T1000 (cell line): ENCODE results near the gene GABRB3.

Source experiments
- DNase-seq: peaks from one replicate; lab custom pipeline; 2025; ENCODE audit warnings: mixed read lengths; lab: John Stamatoyannopoulos, UW

Gene GABRB3

DNA sequence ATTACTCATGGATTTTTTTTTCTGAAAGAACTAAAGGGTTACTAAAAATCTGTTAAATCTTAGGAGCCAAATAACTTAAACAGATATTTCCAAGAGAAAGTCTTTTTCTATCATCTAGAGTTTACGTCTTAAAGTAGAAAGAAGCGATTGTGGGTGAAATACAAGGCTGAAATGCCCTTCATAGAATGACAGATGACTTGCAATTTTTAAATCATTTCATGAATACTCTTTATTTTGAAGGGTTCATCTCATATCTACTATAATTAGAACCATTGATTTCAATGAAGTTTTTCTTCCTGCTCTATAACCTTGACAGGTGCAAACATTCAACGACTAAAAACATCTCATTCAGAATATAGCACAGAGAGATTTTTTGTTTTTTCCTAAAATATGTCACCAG, 217.0 kb downstream of the GABRB3 start:
- DNase-seq = no peak

DNA sequence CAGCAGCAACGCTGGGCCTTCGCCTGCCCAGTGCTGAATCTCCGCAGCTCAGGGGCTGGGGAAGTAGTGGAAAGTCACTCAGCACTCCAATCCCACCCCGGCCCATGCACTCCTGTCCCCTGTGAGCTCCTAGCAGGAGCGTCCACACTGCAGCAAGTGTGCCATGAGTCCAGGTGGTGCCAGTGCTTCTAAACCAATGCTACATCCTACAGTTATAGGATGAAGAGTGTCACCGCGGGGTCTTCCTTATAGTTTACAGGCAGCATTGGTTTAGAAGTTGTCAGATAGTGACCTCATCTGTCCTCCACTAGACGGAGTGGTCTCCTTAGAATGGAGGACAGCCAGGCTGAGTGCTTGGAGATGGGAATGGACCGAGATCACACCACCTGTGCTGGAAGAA, 221.4 kb downstream of the GABRB3 start:
- no peak for DNase-seq

DNA sequence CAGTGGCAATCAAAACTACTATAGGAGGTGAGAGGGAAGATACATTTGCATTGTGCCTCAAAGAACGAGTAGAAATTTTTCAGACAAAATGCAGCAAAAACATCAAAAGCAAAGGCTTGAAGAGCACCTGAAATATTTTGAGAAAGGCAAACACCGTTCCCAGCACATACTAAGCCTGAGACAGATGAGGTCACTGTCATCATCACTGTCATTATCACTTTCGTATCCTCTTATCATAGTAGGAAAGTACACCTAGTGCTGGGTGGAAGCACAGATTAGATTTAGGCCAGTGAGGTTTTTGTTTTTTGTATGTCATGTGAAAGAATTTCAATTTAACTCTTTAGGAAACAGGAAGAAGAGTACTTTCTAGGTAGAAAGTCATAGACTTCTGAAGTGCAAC, 222.0 kb downstream of the GABRB3 start:
- no peak for DNase-seq

DNA sequence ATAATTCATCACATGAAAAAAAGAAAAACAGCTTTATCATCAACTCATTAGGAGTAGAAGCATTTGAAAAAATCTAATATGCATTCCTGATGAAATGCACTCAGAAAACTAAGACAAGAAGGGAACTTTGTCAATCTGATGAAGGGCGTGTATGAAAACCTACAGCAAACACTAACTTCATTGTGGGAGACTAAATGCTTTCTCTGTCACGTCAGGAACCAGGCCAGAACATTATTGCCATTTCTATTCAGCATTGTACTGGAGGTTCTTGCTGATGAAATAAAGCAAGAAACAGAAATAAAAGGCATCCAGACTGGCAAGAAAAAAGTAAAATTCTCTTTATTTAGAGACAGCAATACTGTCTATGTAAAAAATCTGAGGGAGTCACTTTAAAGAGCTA, 235.2 kb downstream of the GABRB3 start:
- DNase-seq = no peak

DNA sequence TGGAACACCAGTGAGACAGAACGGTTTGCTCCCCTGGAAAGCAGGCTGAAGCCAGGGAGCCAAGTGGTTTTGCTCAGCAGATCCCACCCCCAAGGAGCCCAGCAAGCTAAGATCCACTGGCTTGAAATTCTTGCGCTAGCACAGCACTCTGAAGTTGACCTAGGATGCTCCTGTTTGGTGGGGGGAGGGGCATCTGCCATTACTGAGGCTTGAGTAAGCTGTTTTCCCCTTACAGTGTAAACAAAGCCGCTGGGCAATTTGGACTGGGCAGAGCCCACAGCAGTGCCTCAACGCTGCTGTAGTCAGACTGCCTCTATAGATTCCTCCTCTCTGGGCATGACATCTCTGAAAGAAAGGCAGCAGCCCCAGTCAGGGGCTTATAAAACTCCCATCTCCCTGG, 241.4 kb downstream of the GABRB3 start:
- DNase-seq = no peak

DNA sequence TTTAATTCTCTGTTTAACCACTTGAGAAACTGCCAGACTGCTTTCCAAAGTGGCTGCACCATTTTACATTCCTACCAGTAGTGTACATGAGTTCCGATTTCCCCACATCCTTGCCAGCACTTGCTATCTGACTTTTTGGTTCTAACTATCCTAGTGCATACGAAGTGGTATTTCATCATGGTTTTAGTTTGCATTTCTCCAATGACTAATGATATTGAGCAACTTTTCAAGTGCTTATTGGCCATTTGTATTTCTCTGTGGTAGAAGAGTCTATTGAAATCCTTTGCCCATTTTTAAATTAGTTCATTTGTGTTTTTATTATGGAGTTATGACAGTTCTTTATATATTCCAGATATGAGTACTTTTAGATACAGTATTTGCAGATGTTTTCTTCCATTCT, 247.8 kb downstream of the GABRB3 start:
- no peak for DNase-seq

DNA sequence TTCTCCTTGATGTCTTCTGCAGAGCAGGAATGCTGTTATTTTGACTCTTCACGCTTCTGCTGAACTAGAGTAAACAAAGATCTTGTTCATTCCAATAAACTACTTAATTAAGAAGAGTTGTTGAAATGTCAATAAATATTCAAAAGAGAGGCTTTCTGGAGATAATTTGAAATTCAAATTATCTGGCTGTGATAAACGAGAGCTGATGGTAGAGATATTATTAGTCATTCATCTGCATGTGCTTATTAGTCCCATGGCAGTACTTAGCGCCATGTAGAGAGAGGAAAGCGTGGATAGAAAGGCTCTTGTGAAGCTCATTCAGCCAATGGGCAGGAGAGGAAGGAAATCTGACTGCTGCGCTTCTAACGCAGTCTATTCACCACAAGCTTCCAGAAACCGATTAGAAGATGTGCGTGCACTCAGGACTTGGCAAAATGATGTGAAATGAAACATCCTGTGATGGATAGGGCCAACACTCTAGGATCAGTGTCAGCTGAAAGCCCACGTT, 251.1 kb downstream of the GABRB3 start:
- no peak for DNase-seq

DNA sequence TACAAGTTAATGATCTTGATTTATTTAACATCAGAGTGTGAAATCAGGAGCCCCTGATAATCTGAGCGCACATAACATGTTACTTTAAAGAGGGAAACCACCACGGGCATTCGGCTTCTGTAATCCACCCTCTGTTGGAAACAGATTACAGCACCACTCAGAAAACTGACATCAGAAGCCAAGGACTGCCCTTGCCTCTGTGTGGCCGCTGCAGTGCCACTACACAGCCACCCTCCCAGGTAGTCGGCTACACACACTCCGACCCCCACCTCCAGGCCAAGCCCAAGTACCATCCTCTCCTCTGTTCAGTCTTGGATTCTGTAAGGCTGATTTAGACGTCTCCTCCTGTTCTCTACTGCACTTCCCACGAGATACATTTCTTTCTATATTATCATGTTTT, 251.7 kb downstream of the GABRB3 start:
- no peak for DNase-seq

DNA sequence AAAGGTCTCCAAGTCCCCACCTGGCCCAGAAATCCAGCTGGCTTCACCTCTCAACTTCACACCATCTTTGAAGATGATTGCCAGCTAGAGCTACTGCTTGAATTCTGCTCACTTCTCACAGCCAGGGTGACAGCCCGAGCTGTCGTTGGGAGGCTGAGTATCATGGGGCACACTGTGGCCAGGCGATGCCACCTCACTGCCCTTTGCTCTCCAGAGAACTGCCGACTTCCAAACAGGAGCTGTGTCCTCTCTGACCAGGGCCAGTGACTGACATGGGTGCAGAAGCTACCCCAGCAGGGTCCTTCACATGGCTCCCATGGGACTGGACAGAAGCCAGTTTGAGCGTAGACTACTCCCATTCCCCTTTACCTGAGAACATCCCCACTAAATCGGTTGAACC, 254.0 kb downstream of the GABRB3 start:
- no peak for DNase-seq

DNA sequence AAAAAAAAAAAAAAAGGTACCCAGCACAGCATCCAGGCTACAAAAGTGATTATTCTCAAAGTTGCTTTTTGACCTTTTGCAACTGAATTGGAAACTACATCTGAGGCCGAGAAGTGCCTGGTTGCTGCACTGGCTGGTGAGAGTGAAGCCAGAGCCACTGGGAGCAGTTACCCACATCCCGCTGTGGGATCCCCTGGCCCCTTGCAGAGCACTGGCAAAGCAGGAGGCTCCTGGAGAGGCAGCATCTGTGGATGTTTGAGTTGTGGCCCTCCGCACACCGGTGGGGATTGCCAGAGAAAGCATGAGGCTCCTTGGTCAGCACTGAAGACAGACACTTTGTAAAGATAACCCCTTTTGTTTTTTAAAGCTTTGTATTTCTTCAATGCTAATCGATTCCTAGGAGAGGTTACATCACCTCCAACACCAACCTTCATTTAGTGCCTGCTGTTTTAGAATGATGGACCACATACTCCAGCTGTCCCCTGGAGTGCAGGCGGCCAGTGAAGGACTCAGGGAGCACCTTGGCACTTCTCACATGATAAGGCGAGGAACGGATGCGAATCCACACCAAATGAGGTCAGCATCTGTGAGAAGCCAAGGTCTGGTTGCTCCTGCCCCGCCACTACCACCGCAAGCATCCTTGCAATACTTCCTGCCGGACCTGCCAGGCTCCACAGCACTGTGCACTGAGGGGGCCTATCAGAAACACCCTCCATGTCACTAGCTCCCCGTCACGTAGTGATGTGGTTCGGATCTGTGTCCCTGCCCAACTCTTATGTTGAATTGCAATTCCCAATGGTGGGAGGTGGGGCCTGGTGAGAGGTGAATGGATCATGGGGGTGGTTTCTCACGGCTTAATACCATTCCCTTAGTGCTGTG, 256.5 kb downstream of the GABRB3 start:
- DNase-seq = no peak

DNA sequence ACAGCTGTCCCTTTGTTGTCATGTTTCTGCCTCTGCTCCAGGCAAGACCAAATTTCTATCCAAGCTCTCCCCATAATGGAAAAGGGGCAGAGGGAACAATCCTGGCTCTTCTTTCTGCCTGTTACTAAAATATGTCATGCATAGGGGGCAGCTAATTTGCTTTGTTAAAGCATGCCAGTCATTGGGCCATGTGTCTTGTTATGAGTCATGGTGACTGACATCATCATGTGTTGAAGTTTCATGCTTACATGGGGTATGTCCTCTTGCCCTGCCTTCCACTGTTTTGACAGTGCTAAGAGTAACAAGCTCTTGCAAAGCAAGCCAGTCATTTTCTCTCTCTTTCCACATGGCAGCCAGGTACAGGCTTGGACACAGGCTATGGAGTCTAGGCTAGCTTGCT, 268.9 kb downstream of the GABRB3 start:
- no peak for DNase-seq
